Left lobe of liver (tissue), 2 donors: Measurements from ENCODE around the gene MACROD2. TPM values are rescaled to one million over a fixed set of nuclear protein-coding genes. Genes with fewer than 3 reads are reported as not detected.

Experiments
- ATAC-seq: fragments of 200-7000 bp; cut with Tn5 transposase; one replicate; pipeline ENCODE4 v1.9.1; 2020; ENCODE audit warnings: mild to moderate bottlenecking, moderate library complexity
- DNase-seq: peaks from one replicate; pipeline ENCODE4 v3.0.0-alpha.2; 2020; ENCODE audit warnings: low spot score
- total RNA-seq: library from RNA; stranded (reverse); gene quantifications from one replicate; pipeline ENCODE4 v1.2.1, GENCODE V29; 2021
- donor health status: DM: no; HTN: no; CAD: no; lungs with moderate emphysema.
- donor health status: DM: no; HTN: yes; CAD: no.

Gene MACROD2
- total RNA-seq, 1 donor from 2014 or later = 3.7 TPM

DNA sequence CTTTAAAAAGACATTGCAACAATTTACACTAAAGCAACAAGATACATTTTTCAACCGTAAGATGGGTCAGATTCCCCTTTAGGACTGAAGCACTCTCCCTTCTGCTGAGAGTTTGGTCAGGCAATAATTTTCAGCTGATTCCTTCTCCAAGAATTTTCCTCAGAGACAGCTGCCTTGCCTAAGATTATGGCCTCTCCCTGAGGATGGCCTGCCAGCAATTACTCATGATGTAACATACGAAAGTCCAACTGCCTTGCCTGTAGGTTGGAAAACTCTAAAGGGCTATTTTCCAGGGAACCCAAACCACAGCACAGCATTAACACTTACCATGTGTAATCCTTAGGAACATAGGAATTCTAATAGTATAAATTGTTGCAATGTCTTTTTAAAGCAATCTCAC lies 571.2 kb downstream of the MACROD2 start:
- DNase-seq (no peak), ATAC-seq (peak; percentile 64)

DNA sequence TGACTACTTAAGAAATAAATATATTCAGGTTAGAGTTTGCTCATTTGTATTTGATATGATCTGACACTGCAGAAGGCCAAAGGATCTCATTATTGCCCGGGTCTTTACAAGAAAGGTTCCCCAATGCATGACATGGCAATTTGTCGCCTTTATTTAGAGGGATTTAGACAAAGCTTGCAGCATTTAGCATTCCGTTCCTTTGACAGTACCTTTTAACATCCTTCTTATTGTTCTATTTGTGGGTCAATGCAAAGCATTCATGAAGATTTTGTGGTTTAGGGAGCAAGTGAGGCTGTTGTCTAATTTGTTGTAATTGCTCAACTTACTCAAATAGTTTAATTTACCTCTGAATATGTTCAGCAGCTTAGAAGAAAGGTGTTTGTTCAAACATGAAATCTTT lies 572.9 kb downstream of the MACROD2 start:
- ATAC-seq (no peak), DNase-seq (no peak)

DNA sequence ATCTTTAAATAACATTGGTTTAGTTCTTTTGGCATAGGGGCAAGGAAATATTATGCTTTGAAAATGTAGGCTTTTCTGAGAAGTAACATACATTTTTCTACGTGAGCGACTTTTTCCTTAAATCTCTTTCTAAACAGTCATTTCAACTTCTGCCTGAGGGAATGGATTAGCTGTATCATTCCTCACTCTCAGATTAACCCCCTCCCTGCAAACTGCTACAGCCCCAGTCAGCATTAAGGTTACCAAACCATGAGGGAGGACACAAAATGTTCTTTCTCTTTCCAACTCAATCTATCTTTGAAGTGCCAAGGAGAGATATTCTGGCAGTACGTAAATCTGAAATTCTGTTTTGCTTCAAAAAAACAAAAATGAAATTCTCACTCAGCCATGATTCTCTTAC lies 573.4 kb downstream of the MACROD2 start:
- DNase-seq (no peak), ATAC-seq (no peak)

DNA sequence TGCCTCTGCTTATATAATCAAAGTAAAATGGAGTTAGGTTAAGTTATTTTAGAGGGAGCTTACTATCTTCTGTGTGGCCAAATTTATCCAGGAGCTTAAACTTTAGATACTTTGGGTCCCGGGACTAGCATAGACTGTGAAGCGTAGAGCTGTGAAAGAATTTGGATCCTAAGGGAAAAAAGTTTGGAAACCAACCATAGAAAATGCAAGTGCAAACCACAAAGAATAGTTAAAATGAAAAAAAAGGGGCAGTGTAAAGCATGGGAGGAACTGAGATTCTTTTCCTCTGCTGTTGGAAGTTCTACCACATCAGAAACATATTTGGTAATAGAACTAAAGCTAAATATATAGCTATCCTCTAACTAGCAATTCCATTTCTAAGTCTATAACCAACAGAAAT lies 574.3 kb downstream of the MACROD2 start:
- ATAC-seq (no peak), DNase-seq (no peak)

DNA sequence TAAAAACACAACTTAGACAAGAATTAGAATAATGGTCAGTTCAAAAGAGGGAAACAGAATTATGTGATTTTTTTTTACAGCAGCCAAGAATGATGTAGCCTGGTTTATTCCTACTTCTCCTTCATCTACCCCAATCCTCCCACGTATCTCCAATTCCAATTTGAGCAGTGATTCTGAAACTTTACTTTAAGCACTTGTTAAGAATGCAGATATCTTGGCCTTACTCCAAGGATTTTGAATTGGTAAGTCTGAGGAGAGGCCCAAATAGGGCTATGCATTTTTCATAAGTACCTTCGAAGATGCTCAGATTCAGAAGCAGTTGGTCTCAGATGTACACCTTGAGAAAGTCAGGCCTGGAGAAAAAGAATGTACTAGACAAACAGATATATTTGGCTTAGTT lies 575.5 kb downstream of the MACROD2 start:
- no peak for DNase-seq
- ATAC-seq = no peak

DNA sequence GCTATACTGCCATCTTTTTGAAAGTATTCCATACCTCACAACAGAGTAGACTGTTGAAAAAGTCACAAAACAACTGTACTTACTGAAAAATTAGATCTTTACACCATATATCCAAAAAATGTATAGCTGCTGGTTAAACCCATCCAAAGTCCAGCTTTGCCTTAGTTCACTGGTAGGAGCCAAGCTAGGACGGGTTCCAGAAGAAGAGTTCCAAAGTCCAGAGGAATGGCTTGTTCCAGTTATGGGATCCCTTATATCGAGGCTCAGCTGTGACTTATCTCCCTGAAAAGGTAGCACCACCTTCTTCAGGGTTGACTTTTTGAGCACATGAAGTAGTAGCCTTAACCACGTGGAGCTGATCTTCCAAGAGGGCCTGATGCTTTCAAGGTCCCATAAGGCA lies 578.4 kb downstream of the MACROD2 start:
- ATAC-seq (peak; percentile 59), DNase-seq (no peak)

DNA sequence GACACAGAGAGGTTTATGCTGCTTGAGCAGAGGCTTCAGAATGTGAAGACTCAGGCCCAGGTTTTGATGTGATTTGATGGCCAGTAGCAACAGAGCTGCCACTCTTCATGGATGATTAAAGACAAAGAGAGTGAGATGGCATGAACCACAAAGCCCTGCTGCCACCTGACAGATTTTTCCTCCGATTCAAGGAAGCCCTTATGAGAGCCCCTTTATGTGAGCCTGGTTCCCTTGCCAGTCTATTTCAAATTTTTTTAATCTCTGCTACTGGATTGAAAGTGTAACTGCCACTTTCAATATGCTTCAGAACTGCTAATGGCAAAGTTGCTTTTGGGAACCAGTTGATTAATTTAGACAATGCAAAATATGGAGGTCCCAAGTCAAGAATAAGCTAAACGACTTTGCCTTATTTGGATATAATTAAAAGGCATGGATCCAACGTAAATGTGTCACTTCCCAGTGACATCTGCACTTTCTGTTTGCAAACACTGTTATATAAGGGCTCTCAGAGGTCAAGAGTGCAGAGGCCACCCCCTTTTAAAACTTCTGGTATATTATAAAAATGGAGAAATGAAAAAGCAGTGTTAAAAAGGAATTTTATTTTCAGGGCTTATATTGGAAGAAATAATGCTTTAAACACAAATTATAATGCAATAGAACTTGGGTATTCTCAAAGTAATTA lies 581.0 kb downstream of the MACROD2 start:
- peak; percentile 86 for ATAC-seq
- no peak for DNase-seq

DNA sequence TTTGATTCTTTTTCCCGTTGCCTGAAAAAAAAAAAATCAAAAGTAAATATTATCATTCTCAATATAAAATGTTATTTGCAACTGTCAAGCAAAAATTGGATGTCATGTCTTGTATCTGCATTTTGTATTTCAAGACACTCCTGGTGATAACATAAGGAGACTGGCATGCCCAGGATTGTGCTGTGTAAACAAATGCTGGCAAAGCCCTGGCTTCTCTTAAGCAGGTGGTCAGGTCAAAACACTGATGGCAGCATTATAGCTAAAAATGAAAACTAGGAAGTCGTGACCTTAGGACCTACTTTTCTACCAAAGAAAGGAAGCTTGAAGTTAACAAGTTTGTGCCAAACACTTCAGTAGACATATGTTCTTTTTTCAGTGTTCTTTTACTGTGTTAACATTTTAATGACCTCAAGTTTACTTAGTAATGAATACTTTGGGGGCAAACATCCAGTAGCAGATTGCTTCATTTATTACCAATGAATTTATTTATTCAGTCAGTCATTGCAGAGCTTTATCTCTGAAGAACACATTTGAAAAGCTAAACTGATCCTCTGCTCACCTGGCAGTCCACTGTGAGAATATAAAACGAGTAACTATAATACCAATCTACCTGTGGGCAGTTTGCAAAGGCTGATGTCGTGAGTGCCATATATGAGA lies 585.2 kb downstream of the MACROD2 start:
- ATAC-seq = peak; percentile 67
- DNase-seq = no peak

DNA sequence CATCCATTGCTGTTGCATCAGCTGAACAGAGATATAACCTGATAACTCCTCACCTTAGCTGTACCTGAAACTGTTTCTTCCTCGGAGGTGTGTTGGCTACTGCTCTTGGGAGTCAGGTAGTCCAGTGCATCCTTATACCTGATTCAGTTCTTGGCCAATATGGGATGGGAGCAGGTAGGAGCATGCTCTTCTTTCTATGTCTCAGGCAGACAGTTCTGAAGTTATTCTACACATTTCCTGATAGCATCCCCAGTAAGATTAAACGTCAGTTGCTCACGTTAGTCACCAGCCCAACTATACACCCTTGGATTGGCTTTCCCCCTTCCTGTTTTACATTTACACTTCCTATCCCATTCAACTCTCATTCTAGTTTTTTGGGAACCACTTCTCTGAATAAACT lies 586.4 kb downstream of the MACROD2 start:
- DNase-seq (no peak), ATAC-seq (no peak)

DNA sequence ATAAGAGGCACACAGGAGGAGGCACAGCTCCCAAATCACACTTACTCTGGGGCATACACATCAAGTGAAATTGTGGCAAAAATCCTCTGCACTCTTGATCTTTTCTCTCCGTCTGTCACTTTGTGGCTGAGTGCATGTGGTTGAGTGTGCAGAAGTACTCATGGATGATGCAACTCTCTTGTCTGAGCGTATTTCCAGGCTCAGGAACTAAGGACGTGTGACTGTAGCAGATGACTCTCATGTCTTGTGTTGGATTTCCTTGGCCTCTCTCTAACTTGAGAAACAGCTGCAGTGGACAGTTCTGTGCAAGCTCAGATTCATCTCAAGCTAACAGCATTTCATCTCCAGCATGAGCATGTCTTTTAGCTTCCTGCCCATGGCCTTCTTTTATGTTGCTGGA lies 587.5 kb downstream of the MACROD2 start:
- ATAC-seq = no peak
- DNase-seq = no peak

DNA sequence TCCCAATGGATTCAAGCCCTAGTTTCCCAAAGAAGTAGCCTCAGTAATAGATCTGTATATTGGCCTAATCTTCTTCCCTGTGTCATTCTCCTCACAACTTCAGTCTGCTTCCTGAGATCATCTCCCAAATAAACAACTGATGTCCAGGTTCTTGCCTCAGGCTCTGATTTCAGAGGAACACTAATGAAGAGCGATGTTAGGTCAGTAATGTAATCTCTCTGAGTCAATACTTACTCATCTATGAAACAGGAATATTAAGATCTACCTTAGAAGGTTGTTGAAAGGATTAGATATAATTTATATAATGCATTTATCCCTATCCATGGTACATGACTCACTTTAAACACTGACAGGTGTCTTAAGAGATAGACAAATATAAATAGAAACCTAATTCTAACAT lies 588.1 kb downstream of the MACROD2 start:
- no peak for DNase-seq

DNA sequence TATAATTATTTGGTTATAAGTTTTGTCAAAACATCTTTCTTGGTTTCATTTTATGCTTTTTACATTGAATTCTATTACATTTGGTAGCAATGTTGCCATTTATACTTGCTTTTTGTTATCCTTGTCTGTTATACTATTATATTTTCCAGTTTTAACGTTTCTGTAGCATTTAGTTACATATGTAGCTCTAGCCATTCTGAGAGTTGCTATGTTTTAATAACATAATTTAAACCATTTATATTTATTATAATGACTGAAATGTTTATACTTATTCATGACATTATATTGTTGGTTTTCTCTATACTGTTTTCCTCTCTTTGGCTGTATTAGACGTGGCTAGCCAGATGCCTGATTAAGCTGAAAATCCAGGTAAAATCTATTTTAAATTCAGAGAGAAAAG lies 594.1 kb downstream of the MACROD2 start:
- DNase-seq = no peak

More for the DNA sequence above, 588.1 kb downstream of the MACROD2 start:
- no peak for ATAC-seq

DNA sequence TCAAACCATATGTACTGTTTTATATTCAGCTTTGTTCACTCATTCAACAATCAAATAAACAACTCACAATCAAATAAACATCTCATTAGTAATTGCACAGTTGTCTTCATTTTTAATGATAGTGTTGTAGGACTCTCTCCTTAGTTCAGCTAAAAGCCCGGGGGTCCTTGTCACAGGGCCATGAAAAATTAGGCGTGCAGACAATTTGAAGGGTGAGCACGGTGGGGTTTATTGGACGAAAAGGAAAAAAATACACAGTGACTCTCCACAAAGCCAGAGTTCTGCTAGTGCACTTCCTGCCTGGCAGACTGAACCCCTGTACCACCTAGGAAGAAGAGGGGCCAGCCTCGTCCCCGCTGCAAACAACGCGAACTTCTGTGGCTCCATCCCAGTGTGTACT lies 599.7 kb downstream of the MACROD2 start:
- ATAC-seq = no peak

More for the DNA sequence above, 594.1 kb downstream of the MACROD2 start:
- no peak for ATAC-seq

DNA sequence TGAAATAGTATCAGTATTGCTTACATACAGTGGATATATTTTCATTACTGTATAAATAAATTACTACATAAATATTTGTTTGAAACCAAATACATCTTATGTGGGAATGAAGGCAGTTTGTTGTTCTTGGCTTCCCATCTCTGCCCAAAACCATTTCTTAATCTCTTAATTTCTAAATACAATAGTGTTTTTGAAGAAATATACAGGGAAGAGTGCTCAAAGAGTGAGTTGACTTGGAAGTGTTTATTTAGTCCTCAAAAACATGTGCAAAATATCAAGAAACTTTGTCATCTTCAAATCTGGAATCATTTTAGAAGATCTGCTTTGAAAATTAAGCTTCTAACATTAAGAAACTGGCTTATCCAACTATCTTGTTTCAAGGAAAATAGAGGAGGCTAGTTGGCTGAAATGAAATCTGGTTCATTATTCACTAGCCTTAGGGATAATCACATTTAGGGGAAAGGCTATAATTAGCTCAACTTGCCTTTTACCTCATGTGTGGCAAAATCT lies 601.9 kb downstream of the MACROD2 start:
- no peak for DNase-seq

More for the DNA sequence above, 599.7 kb downstream of the MACROD2 start:
- no peak for DNase-seq

DNA sequence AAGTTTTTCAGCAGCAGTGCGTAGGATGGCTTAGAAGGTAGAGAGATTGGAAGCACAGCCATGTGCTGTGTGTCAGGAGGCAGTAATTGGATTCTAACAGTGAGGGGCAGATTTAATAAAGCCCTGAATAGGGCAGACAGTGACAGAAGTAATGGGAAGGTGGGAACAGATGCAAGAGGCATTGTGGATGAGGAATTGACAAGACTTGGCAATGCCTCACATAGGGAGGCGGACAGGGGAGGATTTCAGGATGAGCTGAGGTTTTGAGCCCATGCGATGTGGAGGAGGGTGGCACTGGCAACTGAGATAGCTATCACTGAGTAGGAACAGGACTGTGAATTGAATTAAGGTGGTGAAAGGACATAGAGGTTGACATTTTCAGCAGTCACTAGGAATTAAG lies 604.3 kb downstream of the MACROD2 start:
- DNase-seq (no peak), ATAC-seq (no peak)

More for the DNA sequence above, 601.9 kb downstream of the MACROD2 start:
- no peak for ATAC-seq

DNA sequence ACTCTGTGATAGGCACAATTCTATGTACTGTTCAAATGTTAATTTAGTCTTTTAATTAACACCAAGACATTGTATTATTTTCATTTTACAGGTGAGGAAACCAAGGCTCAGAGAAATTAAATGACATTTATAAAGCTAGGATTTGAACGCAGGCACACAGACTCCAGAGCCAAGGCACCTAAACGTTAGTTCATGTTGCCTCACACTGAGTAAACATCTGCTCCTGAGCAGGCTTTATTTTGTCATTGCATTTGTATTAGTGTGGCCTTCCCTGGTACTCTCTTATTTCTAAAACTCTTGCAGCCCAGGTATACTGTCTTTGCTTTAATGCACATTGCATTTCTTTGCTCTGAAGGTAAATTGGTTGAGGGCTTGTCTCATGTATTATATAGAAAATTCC lies 605.2 kb downstream of the MACROD2 start:
- DNase-seq (no peak), ATAC-seq (peak; percentile 99)

DNA sequence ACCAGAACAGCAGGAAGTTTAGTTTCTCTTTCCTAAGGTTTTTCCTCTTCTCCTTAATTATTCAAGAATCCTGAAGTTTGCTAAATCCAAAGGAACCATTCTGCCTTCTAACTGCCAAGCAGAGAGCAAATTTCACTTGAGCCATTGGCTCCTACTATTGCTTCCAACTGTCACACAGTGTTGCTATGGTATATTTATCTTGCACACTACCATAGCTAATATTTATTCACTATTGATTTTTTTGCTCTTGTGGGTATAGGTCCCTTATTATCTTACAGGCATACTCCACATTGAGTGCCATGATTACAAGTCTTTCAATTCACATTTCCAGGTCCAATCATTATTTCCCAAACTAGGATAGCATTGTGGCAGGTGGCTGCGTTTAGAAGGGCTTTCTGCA lies 608.8 kb downstream of the MACROD2 start:
- ATAC-seq = peak; percentile 25
- DNase-seq = no peak

DNA sequence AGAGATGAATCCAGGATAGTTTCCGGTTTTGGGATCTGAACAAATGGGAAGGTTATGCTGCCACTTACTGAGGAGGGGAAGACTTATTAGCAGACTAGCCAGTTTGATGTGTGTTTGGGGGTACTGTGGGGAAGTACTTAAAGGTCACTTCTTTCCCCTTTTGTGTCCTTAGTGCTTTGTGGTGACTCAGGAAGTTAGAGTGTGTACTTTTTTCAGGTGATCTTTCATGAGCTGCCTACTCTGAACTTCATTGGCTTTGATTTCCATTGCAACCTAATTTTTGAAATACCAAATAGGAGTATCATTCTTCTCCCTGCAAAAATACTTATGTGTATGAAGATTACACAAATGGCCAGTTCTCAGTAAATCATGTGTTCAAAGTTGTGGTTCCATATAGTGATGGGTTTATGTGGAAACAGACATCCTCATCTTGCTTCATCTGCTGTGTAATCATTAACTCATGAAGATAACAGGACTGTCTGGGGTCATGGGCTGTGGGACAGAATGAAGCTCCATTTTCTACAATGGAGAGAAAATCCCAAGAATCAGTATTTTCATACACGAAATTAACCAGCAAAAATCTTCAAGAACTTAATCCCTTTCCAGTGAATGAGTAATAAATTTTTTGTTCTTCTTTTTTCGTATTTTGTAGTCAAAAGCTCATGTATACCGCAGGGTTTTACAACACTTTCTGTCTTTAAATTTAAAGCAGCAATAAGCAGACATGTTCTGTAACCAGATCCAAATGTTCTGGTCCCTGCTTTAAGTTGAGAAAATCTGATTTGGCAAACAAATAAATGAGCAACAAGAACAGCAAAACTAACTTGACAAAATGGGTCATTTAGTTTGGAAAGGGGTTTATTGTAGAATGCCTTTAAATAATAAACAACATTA lies 614.3 kb downstream of the MACROD2 start:
- ATAC-seq (peak; percentile 96), DNase-seq (no peak)

DNA sequence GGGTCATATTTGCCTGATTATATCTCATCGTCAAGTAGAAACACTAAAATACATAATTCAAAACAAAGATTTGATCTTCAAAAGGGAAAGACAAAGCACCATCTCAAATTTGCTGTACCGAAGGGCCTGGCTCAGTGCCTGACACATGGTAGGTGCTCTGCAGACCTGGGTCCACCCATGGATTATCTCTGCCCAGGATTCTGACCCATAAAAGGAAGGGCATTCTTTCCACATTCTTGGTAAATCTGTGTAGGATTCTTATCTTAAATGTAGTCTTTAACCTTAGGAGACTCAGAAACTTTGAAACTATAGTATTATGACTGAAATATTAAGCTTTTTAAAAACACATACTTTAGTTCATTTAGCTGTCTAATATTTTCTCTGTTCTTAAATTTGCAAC lies 616.2 kb downstream of the MACROD2 start:
- DNase-seq (no peak), ATAC-seq (no peak)

DNA sequence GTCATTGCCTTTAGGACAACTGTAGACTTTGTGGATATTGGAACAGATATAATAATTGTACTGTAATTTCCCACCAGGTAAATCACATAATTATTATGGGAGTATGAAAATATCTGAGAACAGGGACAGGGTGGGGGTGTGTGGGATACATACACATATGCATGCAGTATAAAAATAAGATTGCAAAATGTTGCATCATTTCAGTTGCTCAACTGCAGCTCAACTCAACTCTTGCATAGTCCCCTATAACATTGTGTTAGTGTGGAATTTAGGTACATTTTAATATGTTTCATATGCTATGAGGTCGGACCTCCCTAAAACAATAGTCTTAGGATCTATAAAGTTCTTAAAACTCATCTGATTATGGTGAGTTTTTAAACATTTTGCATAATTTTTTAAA lies 617.1 kb downstream of the MACROD2 start:
- peak; percentile 33 for ATAC-seq

DNA sequence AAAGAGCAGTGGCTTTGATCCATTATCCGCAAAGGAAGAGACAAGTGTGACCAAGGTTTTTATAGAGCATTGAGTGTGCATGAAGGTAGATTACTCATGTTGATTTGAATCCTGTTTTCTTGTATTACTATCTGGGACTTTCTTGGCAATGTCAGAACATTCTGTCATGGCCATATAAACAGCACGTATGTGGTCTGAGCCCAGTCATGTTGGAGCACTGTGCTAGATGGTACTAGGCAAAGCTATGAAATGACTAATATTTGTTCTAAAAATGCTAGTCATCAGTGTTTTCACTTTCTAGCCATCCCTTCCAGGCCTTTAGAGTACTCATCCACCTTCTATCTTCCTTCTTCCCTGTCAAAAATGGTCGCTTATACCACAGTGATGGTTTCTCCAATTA lies 620.7 kb downstream of the MACROD2 start:
- DNase-seq (no peak), ATAC-seq (no peak)

More for the DNA sequence above, 617.1 kb downstream of the MACROD2 start:
- no peak for DNase-seq
